ENCODE measurements around the gene HARBI1. TPM values are rescaled to one million over a fixed set of nuclear protein-coding genes. Genes with fewer than 3 reads are reported as not detected.

The HARBI1 gene
- total and polyA plus RNA-seq, 8 donors = 2.9 to 5.0 (median 3.5) TPM

DNA sequence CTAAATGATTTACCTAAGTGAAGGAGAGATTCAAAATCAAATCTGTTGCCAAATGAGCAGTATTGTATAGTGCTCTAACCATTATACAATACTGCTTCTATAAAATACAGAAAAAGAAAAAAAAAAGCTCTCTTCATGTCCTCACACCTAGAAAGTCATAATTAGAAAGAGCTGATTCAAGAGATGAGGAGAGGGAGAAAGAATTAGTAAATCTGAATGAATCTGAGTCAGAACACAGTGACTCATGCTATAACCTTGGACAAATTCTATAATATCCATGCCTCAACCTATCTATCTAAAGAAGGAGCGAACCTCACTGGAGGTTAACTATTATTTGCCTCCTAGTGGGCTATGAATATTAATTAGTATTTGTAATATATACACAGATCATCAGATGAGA is 52.6 kb downstream of the HARBI1 start:
- H3K4me3 ChIP-seq = no peak overlapping the region
- H3K9me3 ChIP-seq = no peaks in the 10 kb centered on the region
- no peaks in the 10 kb centered on the region for H3K27me3 ChIP-seq
- no peak for DNase-seq
- no peak overlapping the region for H3K27ac ChIP-seq
- TF ChIP-seq, protein P1, sequence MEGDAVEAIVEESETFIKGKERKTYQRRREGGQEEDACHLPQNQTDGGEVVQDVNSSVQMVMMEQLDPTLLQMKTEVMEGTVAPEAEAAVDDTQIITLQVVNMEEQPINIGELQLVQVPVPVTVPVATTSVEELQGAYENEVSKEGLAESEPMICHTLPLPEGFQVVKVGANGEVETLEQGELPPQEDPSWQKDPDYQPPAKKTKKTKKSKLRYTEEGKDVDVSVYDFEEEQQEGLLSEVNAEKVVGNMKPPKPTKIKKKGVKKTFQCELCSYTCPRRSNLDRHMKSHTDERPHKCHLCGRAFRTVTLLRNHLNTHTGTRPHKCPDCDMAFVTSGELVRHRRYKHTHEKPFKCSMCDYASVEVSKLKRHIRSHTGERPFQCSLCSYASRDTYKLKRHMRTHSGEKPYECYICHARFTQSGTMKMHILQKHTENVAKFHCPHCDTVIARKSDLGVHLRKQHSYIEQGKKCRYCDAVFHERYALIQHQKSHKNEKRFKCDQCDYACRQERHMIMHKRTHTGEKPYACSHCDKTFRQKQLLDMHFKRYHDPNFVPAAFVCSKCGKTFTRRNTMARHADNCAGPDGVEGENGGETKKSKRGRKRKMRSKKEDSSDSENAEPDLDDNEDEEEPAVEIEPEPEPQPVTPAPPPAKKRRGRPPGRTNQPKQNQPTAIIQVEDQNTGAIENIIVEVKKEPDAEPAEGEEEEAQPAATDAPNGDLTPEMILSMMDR (IDR thresholded peaks at IDR 0.05) = no peak
- peaks cover 8 to 27% of the 10 kb centered on the region in 2 donors for H3K4me1 ChIP-seq
- intact Hi-C loops (cut with DNase I) = no loop called here
- no peaks in the 10 kb centered on the region for H3K36me3 ChIP-seq
- no peak for ATAC-seq

DNA sequence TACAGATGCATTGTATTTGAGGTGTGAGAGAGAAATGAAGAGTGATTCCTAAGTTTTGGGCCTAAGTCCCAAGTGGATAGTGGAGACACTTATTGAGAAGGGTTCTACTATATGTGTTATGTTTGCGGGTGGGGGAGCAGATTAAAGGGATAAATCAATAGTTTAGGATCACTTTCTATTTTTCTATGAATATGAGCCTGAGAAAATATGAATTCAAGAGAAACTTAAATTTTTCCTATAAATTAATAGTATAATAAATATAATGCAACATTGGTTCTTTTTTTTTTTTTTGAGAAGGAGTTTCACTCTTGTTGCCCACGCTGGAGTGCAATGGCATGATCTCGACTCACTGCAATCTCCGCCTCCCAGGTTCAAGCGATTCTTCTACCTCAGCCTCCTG is 54.5 kb downstream of the HARBI1 start:
- H3K4me3 ChIP-seq = no peak overlapping the region
- TF ChIP-seq, protein P1 (IDR thresholded peaks at IDR 0.05) = no peak
- no peaks in the 10 kb centered on the region for H3K9me3 ChIP-seq
- no peaks in the 10 kb centered on the region for H3K27me3 ChIP-seq
- H3K4me1 ChIP-seq = peaks cover 8 to 39% of the 10 kb centered on the region in 2 donors
- DNase-seq (no peak), ATAC-seq (no peak)
- H3K27ac ChIP-seq = no peak overlapping the region
- no peaks in the 10 kb centered on the region for H3K36me3 ChIP-seq
- intact Hi-C loops (cut with DNase I) = no loop called here

DNA sequence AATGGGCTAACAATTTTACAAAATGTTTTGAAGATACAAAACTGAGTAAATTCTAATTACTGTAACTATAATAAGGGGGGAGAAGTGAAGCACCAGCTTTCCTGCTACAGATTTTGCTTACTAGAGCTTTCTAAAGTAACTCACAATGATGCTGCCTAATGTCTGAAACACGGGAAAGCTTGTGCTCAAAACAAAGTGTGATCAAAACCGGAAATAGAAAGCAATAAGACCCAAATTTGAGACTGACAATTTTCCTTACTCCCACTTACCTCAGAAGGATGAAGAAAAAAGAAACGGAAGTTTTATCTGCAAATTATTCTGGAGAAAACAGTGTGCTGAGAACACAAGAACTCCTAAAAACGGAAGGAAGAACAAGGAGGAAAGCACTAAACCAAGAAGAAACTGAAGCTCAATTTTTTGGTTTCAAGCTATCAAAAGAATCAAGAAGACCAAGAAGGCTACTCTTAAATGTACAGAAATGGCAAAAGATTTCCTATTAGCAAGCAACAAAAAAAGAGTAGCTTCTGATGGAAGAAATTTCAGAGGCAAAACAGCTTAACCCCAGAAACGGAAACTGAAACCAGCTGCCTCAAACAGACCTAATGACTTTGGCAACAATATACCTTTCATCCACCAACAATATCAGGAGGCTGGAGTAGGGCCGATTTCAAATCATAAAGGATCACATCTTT is 56.6 kb downstream of the HARBI1 start:
- ATAC-seq (peak; percentile 68), DNase-seq (peak in 1 of 4 donors; percentile 48)
- H3K9me3 ChIP-seq = no peaks in the 10 kb centered on the region
- peaks cover 9 to 43% of the 10 kb centered on the region in 2 donors for H3K4me1 ChIP-seq
- TF ChIP-seq, protein P1 (IDR thresholded peaks at IDR 0.05) = no peak
- no peaks in the 10 kb centered on the region for H3K36me3 ChIP-seq
- H3K27ac ChIP-seq = peak overlapping the region; percentile 76 to 85
- H3K27me3 ChIP-seq = no peaks in the 10 kb centered on the region
- H3K4me3 ChIP-seq = peak overlapping the region; percentile 9 to 30
- intact Hi-C loops (cut with DNase I) = no loop called here

DNA sequence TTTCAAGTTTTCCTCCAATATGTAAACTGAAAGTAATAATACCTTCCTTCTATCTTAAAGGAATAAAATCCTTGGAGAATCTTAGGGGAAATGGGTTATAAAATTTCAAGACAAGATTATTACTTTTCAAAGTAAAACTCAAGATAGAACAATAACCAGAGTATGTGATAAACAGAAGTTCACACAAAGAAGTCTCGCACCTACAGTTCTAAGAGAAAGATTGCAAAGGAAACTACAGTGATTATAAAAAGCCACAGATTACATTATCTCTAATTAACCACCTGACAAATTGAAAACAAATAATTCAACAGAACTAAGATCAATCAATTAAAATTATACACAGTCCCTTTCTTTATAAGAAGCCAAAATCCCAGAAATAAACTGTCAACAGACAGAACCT is 57.2 kb downstream of the HARBI1 start:
- Histone ChIP-seq H3K36me3 (no peaks in the 10 kb centered on the region), H3K27ac (peak overlapping the region in 1 of 2 donors; percentile 85), H3K27me3 (no peaks in the 10 kb centered on the region), H3K4me3 (peak overlapping the region in 1 of 2 donors; percentile 30), H3K9me3 (no peaks in the 10 kb centered on the region), H3K4me1 (peaks cover 14 to 50% of the 10 kb centered on the region in 2 donors)
- TF ChIP-seq, protein P1 (IDR thresholded peaks at IDR 0.05) = no peak
- DNase-seq (no peak), ATAC-seq (no peak)
- intact Hi-C loops (cut with DNase I) = no loop called here

DNA sequence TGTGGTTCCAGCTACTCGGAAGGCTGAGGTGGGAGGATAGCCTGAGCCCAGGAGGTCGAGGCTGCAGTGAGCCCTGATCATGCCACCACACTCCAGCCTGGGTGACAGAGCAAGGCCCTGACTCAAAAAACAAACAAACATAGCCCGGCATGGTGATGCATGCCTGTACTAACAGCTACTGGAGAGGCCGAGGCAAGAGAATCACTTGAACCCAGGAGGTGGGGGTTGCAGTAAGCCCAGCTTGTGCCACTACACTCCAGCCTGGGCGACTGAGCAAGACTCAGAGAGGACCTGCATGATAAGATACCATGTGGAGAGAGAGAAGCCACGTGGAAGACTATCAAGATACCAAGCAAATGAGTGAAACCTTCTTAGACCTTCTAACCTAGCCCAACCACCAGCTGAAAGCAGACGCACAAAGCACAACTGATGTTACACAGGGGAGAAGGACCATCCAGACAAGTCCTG is 59.3 kb downstream of the HARBI1 start:
- Histone ChIP-seq H3K36me3 (no peaks in the 10 kb centered on the region), H3K4me1 (peaks cover 30 to 65% of the 10 kb centered on the region in 2 donors), H3K27me3 (no peaks in the 10 kb centered on the region), H3K9me3 (no peaks in the 10 kb centered on the region), H3K27ac (peak overlapping the region in 1 of 2 donors; percentile 1), H3K4me3 (no peak overlapping the region)
- intact Hi-C loops (cut with DNase I) = no loop called here
- TF ChIP-seq, protein P1 (IDR thresholded peaks at IDR 0.05) = no peak
- ATAC-seq = peak; percentile 54
- peak in 1 of 4 donors; percentile 48 for DNase-seq

Measured in left lung (tissue), 10 donors.